BE2C (cell line): ENCODE data around the gene TSPAN18.

Experiments used
- DNase-seq: peaks from one replicate; pipeline ENCODE4 v3.0.0-alpha.2; 2020
- H3K27me3 ChIP-seq: fragments of 250-450 bp; sonication (Bioruptor Pico); 2 replicates; pipeline ENCODE4 v1.5.1; 2020; ENCODE audit warnings: mild to moderate bottlenecking
- H3K36me3 ChIP-seq: fragments of 250-450 bp; sonication (Bioruptor Pico); 2 replicates; pipeline ENCODE4 v1.5.1; 2020; ENCODE audit warnings: mild to moderate bottlenecking
- H3K4me1 ChIP-seq: fragments of 250-450 bp; sonication (Bioruptor Pico); 2 replicates; pipeline ENCODE4 v1.5.1; 2020
- H3K4me3 ChIP-seq: 2 replicates; pipeline ENCODE4 v1.5.1; 2011; ENCODE audit warnings: low read depth, low read length
- H3K9me3 ChIP-seq: fragments of 250-450 bp; sonication (Bioruptor Pico); 2 replicates; pipeline ENCODE4 v1.5.1; 2020
- CTCF ChIP-seq: IDR thresholded peaks from 2 replicates; pipeline ENCODE4 v1.5.1; 2012; ENCODE audit warnings: mild to moderate bottlenecking, low read depth, low read length

Gene TSPAN18

GRCh38 chr11:44749189-44749588 is 22.4 kb downstream of the TSPAN18 start:
- TF ChIP-seq CTCF, result no peak
- no peak for DNase-seq
- Histone ChIP-seq H3K36me3 (no peaks in the 10 kb centered on the region), H3K4me1 (peaks cover 15% of the 10 kb centered on the region), H3K9me3 (no peaks in the 10 kb centered on the region), H3K27me3 (no peaks in the 10 kb centered on the region), H3K4me3 (no peak overlapping the region)

DNA sequence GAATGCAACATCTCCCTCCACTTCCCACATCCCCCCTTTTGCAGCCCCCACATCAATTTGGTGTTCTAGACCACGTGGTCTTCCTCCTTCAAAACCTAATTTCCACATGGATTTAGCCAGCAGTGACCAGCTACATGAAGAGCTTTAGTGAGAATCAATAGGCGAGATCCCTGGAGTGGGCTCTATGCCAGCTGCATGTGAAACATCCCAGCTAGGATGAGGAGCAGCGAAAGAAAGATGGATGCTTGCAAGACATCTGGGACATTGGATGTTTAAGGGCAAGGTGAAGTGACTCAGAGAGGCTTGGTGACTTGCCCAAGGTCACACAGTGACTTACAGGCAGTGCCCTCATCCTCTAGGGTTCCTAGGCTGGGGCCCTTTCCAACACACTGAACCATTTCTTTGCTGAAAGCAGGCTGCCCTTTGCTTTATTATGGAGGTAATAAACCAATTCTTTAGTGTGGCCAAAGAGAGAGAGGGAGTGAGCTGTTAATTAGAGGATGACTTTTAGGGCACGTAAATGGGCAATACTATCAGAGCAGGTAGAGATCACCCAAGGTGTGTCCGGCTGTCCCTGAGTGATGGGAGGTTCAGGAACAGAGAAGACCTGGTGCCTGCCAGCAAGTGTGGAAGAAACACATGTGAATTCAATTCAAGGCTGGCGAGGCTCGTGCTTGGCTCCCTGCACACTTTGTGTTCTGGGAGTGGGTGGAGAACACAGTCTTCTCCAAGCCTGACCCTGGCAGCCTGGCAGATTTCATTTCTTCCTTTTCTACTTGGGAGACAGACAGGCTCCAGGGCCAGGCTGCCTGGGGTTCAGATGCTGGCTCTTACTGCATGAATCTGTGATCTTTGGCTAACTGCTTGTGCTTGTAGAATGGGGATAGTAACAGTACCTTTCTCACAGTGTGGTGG is 24.0 kb downstream of the TSPAN18 start:
- Histone ChIP-seq H3K9me3 (no peaks in the 10 kb centered on the region), H3K4me3 (no peak overlapping the region), H3K27me3 (no peaks in the 10 kb centered on the region), H3K36me3 (no peaks in the 10 kb centered on the region), H3K4me1 (peaks cover 24% of the 10 kb centered on the region)
- no peak for DNase-seq
- TF ChIP-seq CTCF, result no peak

DNA sequence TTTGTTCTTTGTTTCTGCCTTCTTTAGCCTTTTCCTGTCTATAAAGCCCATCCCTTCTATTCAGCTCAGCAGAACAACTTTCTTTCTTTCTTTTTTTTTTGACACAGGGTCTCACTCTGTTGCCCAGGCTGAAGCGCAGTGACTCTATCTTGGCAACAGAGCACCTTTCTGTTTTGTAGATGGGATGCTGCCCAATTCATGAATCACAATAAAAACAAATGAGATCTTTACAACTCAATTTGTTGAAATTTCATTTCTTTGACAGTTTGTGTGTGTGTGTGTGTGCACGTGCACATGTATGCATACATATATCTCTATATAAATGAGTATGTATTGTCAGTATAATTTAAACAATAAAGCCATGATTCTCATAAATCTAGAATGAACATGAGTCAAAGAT is 25.5 kb downstream of the TSPAN18 start:
- DNase-seq, result no peak
- Histone ChIP-seq H3K4me3 (no peak overlapping the region), H3K36me3 (no peaks in the 10 kb centered on the region), H3K27me3 (no peaks in the 10 kb centered on the region), H3K4me1 (peaks cover 24% of the 10 kb centered on the region), H3K9me3 (no peaks in the 10 kb centered on the region)
- no peak for TF ChIP-seq CTCF

DNA sequence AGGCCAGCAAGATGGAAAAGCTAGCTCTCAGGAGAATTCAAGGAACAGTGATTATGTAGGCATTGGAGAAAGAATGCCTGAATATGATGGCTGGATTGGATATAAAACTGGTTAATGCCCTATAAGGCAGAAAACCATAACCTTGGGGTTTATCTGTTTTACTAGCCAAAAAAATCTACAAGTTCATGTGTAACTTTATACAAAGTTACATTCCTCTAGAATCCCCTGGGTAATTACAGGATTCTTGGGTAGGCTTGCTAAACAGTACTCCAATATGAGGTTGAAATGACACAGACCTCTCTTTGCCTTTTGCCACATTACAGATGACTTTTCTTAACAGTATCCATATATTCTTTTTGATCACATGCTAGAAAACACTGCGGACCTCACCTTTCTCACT is 26.0 kb downstream of the TSPAN18 start:
- no peak overlapping the region for H3K4me3 ChIP-seq
- no peaks in the 10 kb centered on the region for H3K9me3 ChIP-seq
- H3K27me3 ChIP-seq, result no peaks in the 10 kb centered on the region
- DNase-seq, result no peak
- peaks cover 24% of the 10 kb centered on the region for H3K4me1 ChIP-seq
- H3K36me3 ChIP-seq, result no peaks in the 10 kb centered on the region
- no peak for TF ChIP-seq CTCF

GRCh38 chr11:44753961-44754645 is 27.3 kb downstream of the TSPAN18 start:
- no peaks in the 10 kb centered on the region for H3K9me3 ChIP-seq
- H3K4me3 ChIP-seq, result no peak overlapping the region
- H3K4me1 ChIP-seq, result peaks cover 24% of the 10 kb centered on the region
- H3K27me3 ChIP-seq, result no peaks in the 10 kb centered on the region
- TF ChIP-seq CTCF, result no peak
- H3K36me3 ChIP-seq, result no peaks in the 10 kb centered on the region
- no peak for DNase-seq
